ENCODE measurements around the gene FETUB.
"Not testable (repeated sequence)": the region's sequence is repeated elsewhere in the genome, so short reads cannot be mapped to it uniquely, and the experiment has no call there.

The FETUB gene

GRCh38 chr3:186683979-186684378 is 43.8 kb downstream of the FETUB start:
- DNase-seq, result no peak

DNA sequence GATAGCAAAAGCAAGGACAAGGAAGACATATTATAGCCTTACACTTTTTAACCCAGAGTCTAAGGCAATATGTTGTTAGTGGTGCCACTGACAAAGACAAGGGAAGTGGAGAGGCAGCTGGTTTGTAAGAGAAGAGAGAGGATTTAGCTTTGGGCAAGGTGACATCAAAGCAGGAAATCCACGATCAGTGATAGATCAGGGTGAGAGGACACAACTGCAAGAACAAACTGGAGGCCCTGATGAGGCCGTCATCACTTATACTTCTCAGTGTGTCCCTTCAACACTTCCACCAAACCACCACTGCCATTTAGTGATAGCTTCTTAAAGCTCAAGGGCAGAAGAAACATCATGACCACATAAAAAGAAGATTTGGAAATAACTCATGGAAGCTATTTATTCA is 46.3 kb downstream of the FETUB start:
- DNase-seq, result not testable (repeated sequence)

GRCh38 chr3:186687120-186687651 is 47.0 kb downstream of the FETUB start:
- no peak for DNase-seq

- DNase-seq, result not testable (repeated sequence)
Measured at GRCh38 chr3:186690304-186690703, 50.1 kb downstream of the FETUB start.

DNA sequence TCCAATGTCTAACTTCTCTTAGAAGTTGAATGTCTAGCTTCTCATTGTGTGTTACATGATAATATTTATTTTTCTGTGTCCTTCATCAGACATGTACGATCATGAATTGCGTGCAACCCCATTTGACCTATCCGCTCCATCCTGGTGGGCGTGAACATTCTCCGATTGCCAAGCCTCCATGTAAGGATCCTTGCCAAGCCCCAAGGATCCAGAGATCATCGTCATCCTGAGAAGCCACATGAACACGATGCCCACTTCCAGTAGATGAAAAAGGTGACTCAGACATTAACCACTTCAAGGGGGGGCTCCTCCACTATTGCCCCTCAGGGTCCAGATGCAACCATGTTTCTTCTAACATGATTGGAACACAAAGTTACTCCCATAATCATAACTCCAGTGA is 51.5 kb downstream of the FETUB start:
- no peak for DNase-seq

GRCh38 chr3:186693843-186694242 is 53.6 kb downstream of the FETUB start:
- no peak for DNase-seq

DNA sequence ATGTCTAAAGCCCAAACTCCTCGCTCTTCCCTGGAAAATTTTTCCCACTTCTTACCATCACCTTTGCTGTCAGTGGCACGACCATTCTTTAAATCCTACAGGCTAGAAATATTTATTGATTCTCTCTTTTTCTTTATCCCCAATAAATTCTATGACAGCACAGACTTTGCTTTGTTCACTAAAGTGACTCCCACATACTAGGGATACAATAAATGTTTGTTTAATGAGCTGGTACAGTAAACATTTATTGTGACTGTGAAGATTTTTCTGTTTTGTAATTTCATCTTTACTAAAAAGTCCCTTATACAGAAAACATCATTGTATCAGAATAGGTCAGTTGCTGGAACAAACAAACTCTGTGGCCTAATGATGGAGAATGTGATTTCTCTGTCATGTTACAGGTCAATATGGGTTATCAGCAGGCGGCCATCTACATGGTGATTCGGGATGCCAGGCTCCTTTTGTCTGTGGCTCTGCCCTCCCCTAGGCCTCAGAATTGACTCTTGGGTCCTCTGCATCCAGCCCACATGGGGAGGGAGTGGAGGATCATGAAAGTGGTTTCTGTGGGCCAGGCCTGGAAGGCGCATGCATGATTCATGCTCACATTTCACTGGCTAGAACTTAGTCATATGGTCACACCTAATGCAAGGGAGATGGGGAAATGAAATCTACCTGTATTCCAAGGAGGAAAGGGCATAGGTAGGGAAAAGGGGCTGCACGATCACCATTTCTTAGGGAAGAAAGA is 54.3 kb downstream of the FETUB start:
- no peak for DNase-seq

GRCh38 chr3:186696522-186696921 is 56.3 kb downstream of the FETUB start:
- no peak for DNase-seq

- DNase-seq, result no peak
Measured at GRCh38 chr3:186697510-186697909, 57.3 kb downstream of the FETUB start.

GRCh38 chr3:186700267-186700666 is 60.1 kb downstream of the FETUB start:
- DNase-seq, result no peak

DNA sequence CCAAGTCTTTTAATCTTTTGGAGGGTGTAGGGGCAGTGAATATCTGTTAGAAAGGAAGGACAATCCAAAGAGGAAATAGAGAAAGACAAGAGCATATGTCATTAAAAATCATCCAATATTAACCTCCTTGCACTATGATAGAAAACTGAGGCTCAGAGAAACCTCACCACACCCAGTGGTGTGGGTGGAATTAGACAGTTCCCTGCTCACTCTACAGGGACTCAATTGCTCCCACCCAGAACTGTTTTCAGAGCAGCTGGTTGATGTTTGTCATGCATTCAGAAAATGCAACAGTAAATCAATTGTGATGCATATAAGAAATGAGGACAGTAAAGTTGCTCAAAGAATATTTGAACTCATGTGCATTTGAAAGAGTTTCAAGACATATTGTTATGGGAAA is 62.3 kb downstream of the FETUB start:
- DNase-seq, result not testable (repeated sequence)
